ENCODE data around the gene SAMD10. TPM values are rescaled to one million over a fixed set of nuclear protein-coding genes. Genes with fewer than 3 reads are reported as not detected.
"Not testable (repeated sequence)": the region's sequence is repeated elsewhere in the genome, so short reads cannot be mapped to it uniquely, and the experiment has no call there.

SAMD10 gene
- total RNA-seq, 1 experiment from 2014 or later: not detected

- no peak for DNase-seq (ENCODE audit: low spot score)
These were observed 24.7 kb upstream of the SAMD10 start for GRCh38 chr20:64003960-64004725.

DNA sequence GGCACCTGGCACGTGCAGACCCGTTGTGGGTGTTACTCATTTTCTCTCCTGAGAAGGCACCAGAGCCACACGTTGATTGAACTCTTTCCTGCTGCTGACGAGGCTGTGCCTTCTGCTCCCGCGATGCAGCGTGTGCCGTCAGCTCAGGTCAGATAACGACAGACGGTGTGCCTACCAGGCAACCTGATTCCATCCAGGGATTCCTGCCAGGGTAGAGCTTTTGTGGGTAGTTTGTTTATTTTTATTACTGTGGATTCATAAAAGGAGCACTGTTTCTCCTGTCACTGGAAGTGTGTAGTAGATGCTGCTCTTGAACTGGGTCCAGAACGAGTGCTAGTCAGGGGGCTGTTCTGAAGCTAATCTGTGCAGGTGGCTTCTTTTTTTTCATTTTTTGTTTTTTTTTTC, 22.2 kb upstream of the SAMD10 start:
- DNase-seq (ENCODE audit: low spot score): peak; percentile 87

DNA sequence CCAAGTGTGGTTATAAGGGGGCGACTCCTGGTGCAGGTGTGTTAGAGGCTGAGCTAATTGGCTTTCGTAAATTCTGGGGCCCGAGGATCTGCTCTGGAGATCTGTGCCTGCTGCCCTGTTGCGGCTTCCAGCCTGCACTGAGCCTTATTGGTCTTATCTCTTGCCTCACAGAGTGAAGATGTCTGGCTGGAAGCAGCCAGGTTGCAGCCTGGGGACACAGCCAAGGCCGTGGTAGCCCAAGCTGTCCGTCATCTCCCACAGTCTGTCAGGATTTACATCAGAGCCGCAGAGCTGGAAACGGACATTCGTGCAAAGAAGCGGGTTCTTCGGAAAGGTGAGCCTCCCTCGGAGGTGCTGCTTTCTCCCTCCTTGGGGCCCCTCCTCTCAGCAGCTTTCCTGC, 21.5 kb upstream of the SAMD10 start:
- no peak for DNase-seq (ENCODE audit: low spot score)

DNA sequence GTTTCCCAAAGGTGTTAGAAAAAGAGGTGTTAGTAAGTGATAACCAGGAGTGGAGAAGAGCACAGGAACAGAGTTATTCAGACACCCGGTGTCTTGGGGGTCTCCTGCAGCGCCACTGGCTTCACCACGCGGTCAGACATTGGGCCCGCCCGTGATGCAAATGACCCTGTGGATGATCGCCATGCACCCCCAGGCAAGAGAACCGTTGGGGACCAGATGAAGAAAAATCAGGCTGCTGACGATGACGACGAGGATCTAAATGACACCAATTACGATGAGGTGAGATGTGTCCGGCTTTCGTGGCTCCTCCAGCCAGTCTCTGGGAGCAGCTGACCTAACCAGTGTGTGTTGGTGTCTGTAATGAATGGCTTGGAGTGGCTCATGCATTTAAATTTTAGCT, 3.5 kb upstream of the SAMD10 start:
- DNase-seq (ENCODE audit: low spot score): no peak

DNA sequence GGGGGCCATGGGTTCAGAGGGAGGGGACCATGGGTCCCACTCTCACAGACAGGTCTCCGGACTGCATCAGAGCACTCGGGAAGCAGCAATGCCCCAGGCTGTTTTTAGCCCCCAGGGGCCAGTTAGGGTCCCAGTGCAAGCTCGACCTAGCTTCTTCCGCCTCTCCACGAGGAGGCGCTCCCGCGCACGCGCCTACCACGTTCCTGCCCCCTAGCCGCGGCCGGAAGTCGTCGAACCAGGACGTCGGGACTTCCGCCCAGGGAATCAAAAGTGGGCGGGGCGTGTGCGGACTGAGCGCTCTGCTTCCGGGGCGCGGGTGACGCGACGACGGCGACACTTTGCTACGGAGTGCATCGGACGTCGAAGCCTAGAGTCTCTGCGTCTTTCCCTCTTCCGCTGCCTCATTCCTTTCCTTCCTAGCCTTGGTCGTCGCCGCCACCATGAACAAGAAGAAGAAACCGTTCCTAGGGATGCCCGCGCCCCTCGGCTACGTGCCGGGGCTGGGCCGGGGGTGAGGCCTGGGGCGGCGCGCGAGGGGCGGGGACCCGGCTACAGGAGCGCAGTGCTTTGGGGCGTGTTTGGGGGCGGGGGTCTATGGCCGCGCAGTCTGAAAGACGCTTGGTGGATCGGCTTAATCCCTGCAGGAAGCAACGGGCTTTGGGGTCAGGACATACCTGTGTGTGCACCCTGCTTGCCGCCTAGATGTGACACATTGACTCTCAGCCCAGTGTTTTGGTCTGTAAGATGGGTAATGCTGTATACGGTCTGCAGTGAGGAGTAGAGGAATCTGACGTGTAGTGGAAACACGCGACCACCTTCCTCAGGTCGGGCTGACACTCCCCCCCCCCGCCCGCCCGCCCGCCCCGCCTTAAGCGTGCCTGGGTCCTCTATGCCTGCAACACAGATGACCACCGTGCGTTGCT, 1.6 kb upstream of the SAMD10 start, which contains the start of gene PRPF6:
PRPF6 (plus strand) TSS at position 327 of the 923 bp plus-strand sequence; CDS start at position 441, 114 bp downstream.
- peak; percentile 96 for DNase-seq (ENCODE audit: low spot score)

GRCh38 chr20:63980317-63980805, 919 bp upstream of the SAMD10 start:
- DNase-seq (ENCODE audit: low spot score): no peak

DNA sequence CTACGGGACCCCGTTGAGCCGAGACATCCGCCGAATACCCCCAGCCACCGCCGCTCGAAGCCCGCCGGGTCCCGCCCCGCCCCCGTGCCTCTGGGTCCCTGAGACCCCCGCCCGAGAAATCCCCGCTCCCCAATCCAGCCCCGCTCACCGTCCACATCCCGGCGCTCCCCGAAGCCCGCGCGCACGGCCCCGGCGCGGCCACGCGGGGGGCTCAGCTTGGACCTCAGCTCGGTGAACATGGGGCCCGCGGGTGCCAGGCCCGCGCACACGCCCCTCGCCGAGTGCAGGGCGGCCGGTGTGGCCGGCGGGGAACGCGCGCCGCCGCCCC, 249 bp downstream of the SAMD10 start:
- DNase-seq (ENCODE audit: low spot score): no peak

DNA sequence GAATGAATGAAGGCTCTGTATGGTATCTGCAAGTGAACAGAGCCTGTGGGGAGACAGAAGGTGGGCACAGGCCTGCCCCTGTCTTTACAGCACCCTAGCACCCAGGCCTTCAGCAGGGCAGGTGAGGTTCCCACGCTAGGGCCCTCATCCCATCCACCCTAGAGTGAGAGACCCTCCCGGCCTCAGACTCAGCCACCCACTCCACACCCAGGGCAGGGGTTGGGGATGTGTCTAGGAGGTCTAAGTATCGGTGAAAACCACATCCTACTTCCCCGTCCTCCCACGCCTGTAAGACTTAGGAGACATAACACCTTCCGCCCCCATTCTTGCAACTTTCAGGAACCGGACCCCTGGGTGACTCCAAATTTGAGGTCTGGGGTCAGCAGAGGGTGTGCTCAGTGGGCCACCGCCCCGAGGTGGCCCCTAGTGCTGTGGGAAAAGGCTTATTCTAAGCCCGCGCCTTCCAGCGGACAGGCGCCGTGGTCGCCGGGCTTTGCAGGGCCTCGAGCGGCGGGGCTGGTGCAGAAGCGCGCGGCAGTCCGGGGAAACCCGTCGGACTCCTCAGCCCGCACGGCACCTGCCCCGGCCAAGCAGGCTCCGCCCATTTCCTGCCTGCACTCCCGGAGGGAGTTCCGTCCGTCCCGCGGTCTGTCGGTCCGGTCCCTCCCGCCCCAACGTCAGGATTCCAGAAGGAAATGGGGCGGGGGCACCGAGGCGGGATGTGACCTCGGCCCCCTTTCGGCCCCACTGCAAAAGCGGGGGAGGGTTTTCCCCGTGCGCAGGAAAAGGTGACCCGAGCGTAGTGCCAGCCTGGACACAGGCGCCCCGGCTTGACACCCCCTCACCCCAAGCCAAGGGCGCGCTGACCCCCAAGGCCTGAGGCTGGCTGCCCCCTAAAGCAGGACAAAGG, 868 bp downstream of the SAMD10 start:
- DNase-seq (ENCODE audit: low spot score): no peak

DNA sequence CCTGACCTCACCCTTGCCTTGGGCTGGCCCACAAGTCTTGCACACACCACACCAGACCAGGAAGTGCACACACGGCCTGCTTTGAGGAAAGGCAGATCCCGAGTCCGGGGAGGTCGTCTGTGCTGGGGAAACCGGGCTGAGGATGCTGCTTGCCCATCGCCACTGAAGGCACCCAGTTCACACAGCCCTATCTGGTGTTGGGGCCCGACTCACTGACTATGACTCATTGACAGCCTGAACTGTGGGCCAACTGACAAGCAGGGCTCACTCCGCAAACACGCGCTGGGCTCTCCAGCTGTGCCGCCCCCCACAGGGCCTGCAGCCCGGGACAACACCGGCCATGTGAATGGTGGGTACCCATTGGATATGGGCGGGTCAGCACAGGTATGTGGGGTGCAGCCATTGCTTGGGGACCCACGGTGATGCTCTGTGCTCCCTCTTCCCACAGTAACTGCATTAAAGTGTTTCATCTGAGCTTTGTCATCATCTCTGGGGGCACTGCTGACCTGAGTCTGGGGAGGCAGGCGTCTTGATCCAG, 1.6 kb downstream of the SAMD10 start:
- DNase-seq (ENCODE audit: low spot score): no peak

DNA sequence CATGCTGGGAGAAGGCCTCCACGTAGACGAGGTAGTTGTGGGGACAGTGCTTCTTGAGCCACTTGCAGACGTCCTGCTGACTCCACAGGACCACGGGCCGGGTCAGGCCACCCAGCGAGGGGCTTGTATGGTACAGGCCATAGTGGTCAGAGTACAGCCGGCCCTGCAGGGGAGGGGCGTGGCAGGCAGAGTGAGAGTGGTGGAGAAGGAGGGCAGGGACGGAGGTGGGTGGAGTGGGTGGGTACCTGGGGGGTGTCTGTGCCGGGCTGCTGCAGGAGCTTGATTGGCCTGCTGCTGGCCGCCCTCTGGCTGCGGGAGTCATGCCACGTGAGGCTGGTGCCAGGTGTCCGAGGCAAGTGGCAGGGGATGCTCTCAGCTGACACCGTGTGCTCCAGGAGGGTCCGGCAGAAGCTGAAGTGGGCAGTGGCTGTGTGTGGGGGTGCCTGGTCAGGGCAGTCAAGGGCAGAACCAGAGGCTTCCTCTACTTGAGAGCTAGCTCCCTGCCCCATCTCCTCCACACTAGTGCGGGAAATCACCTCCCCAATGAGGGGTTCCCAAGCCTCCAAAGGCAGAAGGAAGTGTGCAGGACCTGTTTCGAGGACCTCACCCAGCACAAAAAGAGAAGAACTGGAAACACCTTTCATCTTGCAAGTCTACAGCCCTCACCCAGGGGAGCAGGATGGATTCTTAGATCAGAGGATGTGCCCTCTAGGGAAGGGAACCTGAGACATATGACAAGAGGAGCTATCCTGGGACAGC, 2.3 kb downstream of the SAMD10 start:
- DNase-seq (ENCODE audit: low spot score): no peak

- DNase-seq (ENCODE audit: low spot score): not testable (repeated sequence)
These were observed 2.9 kb downstream of the SAMD10 start for GRCh38 chr20:63976511-63976910.

DNA sequence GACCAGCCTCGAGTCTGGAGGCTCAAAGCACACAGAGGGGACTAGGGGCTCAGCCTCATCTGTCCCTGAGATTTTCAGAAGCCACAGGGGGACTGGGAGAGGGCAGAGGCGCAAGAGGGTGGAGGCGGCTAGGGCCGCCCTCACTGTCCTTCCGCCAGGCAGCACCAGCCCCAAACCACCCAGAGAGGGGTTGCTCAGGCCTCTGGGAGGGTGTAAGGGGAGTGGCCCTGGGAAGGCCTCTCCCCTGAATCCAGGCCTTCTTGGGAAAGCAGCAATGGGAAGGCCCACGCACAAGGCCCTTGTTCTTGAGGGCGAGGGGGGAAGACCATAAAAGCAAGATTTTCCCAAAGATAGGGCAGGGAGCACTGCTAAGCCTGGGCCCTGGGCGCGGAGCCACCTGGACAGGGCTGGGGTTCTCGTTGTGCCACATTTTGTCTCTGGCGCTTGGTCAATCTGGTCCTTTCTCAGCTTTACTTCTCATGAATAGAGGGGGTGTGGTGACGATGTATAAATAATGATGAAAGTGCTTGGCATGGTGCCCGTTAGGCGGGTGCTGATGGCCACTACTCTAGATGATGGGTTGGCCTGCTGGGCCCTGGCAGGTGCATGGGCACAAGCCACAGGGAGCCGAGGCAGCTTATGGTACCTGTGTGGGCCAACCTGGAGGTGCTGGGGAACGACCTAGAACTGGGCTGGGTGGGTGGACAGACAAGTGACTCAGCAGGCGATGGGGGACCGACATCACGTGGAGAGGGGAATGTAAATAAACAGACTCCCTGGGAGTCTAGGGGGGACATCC, 4.8 kb downstream of the SAMD10 start:
- DNase-seq (ENCODE audit: low spot score): peak; percentile 50

DNA sequence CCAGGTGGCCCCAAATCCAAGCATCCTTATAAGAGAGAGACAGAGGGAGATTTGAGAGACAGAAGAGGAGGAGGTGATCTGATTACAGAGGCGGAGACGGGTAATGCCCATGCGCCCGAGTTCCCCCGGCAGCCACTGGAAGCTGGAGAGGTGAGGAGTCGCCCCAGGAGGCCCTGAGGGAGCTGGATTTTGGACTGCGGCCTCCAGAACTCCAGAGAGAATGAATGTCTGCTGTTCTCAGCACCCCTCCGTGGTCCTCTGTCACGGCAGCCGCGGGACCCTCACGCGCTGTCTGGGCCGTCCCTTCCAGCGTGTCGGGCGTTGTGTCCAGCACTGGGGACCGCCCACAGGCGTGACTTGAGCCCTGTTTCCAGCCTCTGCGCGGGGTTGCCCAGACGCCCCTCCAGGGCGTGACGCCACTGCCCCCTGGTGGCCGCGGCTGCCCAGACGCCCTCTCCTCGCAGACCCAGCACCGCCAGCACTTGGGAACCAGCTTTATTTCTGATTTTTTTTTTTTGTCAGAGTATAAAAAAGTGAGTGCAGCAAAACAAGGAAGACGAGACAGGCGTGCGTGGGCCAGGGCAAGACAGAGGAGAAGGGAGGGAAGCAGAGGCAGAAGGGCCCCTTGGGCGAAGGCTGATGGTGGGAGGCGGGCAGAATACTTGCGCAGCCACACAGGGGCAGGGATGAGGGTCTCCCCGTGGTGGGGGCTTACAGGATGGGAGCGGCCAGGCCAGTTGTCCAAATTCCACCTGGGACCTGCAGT, 5.6 kb downstream of the SAMD10 start:
- DNase-seq (ENCODE audit: low spot score): peak; percentile 74

- no peak for DNase-seq (ENCODE audit: low spot score)
These were observed 6.3 kb downstream of the SAMD10 start for GRCh38 chr20:63973160-63973479.

- no peak for DNase-seq (ENCODE audit: low spot score)
These were observed 6.9 kb downstream of the SAMD10 start for GRCh38 chr20:63972312-63973159.

DNA sequence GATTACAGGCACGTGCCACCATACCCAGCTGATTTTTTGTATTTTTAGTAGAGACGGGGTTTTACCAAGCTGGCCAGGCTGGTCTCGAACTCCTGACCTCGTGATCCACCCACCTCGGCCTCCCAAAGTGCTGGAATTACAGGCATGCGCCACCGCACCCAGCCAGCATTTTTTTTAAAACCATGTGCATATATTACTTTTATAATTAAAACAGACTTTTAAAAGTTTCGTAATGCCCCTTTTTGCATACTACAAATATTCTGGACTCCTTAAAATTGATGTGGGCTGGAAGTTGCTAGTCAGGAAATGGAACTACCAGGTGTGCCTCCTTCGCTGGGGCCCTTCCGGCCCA, 7.5 kb downstream of the SAMD10 start:
- DNase-seq (ENCODE audit: low spot score): not testable (repeated sequence)

DNA sequence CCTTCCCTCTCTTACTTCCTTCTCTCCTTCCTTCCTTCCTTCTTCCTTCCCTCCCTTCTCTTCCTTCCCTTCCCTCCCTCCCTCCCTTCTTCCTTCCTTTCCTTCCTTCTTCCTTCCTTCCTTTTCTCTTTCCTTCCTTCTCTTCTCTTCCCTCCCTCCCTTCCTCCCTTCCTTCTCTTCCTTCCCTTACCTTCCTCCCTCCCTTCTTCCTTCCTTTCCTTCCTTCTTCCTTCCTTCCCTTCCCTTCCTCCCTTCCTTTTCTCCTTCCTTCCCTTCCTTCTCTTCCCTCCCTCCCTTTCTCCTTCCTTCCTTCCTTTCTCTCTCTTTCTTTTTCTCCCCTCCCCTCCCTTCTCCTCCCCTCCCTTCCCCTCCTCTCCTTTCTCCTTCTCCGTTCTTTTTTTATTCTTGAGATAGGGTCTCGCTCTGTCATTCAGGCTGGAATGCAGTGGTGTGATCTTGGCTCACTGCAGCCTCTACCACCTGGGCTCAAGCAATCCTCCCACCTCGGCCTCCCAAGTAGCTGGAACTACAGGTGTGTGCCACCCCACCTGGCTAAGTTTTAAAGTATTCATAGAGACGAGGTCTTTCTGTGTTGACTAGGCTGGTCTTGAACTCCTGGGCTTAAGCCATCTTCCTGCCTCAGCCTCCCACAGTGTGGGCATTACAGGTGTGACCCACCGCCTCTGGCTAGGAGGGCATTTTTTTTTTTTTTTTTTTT, 8.6 kb downstream of the SAMD10 start:
- no peak for DNase-seq (ENCODE audit: low spot score)

Measured in H4 (cell line).